GM21737 (cell line): ENCODE data around the gene MAP1S.
A peak's percentile ranks its signal among the peaks of the same experiment; 100 is the strongest.

Experiments used
- ATAC-seq: cut with Tn5 transposase; IDR thresholded peaks from one replicate; pipeline ENCODE4 v1.9.1; 2021; ENCODE audit warnings: mild to moderate bottlenecking, moderate library complexity; ENCODE audit not compliant: unreplicated experiment

The MAP1S gene, protein sequence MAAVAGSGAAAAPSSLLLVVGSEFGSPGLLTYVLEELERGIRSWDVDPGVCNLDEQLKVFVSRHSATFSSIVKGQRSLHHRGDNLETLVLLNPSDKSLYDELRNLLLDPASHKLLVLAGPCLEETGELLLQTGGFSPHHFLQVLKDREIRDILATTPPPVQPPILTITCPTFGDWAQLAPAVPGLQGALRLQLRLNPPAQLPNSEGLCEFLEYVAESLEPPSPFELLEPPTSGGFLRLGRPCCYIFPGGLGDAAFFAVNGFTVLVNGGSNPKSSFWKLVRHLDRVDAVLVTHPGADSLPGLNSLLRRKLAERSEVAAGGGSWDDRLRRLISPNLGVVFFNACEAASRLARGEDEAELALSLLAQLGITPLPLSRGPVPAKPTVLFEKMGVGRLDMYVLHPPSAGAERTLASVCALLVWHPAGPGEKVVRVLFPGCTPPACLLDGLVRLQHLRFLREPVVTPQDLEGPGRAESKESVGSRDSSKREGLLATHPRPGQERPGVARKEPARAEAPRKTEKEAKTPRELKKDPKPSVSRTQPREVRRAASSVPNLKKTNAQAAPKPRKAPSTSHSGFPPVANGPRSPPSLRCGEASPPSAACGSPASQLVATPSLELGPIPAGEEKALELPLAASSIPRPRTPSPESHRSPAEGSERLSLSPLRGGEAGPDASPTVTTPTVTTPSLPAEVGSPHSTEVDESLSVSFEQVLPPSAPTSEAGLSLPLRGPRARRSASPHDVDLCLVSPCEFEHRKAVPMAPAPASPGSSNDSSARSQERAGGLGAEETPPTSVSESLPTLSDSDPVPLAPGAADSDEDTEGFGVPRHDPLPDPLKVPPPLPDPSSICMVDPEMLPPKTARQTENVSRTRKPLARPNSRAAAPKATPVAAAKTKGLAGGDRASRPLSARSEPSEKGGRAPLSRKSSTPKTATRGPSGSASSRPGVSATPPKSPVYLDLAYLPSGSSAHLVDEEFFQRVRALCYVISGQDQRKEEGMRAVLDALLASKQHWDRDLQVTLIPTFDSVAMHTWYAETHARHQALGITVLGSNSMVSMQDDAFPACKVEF

DNA sequence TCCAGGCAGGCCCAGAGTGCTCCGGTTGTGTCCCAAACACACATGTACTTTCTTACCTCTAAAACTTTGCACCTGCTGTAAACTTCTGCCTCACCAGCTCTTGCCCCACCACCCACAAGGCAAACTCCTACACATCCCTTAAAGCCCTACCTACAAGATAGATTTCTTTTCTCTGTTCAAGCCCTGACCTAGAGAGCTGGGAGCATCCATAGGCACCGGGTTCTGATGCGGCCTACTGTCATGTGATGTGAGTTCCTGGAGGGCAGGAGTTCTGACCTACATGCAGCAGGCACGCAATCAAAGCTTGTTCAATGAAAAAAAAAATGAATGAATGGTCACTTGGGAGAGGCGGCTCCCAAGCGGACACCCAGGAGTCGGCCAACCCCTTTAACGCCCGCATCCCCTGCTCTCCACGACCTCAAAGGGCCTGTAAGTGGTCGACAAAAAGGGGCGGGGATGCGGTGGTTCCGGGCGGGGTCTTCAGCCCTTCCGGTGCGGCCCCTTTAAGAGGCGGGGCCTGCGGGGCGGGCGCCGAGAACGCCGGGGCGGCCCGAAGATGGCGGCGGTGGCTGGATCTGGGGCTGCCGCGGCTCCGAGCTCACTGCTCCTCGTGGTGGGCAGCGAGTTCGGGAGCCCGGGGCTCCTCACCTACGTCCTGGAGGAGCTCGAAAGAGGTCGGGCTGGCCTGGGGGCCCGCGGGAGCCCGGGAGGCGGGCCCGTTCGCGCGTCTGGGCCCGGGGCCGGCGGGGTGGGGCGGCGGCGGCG is at the start of gene MAP1S:
Gene MAP1S (plus strand): TSS at position 534 of the 765 bp plus-strand sequence. CDS start 23 bp downstream, at position 557.
- ATAC-seq: peak; percentile 70

DNA sequence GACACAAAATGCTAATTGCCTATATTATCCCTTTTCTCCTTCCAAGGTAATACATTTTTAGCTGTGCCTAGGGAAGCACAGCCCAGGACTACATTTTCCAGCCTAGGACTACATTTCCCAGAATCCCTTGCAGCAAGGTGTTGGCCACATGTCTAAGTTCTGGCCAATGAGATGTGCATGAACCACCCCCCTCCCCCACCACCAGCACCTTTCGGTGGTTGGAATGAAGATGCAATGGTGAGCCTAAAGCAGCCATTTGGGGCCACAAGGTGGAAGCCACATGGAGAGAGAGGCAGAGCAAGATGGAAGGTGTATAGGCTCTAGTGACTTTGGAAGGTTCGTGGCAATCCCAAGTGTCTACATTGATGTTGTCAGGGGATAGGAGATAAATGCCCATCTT is 47.4 kb upstream of the MAP1S start:
- ATAC-seq: no peak

DNA sequence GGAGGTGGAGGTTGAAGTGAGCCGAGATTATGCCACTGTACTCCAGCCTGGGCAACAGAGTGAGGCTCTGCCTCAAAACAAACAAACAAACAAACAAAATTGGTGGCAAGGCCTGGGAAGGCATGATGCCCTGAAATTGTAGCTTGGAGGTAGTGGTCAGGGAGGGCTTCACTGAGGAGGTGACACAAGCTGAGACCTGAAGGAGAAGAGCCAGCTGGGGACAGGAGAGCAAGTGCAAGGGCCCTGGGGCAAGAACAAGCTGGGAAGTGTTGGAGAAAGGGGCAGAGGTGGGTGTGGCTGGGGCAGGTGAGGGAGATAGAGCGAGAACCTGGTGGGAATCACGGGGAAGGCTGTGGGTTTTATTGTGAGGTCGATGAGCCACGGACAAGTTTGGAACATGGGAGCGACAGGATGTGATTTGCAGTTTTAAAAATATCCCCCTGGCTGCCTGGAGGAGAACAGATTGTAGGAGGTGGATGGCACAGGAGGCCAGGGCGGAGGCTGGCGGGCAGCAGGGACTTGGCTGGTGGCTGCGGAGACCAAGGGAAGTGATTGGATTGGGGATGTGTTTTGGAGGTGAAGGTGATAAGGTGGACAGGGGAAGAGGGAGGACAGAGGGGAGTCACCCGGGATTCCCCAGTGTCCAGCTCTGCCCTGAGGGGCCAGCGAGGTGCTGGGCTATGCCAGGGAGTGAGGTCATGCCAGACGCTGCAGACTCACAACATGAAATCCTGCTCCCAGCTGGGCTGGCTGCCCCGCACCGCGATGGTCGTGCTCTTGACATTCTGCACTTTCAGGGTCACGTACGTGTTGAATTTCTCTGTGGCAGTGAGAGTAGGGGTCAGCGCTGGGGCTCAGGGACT is 45.1 kb upstream of the MAP1S start:
- ATAC-seq: no peak

DNA sequence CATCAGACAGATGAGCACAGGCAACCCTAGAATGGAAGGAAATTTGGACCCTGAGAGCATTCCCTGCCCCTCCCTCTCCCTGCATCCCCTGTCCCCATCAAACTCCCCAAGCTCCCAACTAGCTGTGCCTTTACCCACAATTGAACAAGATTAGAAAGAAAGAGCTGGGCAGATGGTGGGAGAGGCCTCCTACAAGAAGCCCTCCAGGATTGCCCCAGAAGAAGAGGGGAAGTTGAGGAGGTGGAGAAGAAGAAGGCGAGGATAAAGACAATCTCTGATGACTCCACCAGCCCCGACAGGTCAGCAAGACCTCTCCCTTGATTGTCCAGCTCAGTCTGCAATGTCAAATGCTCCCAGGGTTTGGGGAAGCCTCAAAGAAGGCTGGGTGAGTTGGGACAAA is 43.0 kb upstream of the MAP1S start:
- ATAC-seq: no peak

DNA sequence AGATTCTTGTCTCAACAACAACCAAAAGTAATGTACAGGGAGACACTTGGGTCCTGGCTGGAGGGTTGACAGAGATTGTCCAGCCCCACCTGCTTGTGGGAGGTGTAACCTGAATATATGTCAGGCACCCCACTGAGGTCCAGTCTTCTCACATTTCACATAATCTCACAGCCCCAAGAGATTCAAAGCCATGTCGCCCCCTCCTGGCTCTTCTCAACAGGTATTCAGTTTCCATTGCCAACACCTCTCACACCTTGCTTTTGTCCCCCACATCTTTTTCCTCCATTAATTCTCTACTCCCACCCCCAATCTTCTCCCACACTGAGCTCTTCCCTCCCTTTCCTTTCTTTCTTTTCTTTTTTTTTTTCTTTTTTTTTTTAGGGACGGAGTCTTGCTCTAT is 42.3 kb upstream of the MAP1S start:
- no peak for ATAC-seq

DNA sequence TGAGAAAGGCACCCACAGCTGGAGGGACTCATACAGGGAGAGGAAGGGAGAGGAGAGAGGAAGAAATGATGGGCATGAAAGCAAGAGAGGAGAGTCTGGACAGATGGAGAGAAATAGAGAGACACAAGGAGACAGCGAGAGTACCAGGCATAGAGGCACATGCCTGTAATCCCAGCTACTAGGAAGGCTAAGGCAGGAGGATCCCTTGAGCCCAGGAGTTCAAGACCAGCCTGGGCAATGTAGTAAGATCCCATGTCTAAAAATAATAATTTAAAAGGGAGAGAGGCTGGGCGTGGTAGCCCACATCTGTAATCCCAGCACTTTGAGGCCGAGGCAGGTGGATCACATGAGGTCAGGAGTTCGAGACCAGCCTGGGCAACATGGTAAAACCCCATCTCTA is 40.4 kb upstream of the MAP1S start:
- no peak for ATAC-seq

DNA sequence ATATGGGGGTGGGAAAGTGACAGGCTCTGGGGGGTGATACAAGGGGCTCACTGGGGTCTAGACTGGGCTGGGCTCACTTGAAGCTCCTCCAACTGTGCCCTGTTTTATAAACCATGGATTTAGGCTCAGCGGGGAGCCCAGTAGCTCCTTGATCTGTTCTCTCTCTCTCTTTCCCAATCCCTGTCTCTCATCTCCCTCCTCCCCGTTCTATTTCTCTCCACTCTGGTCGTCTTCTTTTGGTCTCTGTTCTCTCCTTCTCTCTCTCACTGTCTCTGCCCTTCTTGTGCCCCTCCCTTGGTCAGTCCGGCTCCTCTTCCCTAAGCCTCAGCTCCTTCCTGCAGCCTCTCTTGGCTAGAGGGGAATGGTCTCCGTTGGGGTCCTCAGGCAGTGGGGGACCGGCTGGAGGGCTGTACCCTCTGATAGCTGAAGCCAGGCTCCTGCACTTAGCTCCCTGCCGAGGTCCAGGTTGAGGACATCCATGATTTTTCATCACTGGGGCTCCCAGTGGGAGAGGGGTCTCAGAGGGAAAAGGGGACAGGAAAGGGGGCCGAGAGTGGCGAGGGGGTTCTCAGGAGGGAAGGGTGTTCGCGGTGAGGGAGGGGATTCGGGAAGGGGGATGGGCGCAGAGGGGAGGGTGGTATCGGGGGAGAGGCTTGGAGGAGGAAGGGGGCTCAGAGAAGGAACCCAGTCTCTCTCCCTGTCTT is 39.6 kb upstream of the MAP1S start:
- no peak for ATAC-seq

DNA sequence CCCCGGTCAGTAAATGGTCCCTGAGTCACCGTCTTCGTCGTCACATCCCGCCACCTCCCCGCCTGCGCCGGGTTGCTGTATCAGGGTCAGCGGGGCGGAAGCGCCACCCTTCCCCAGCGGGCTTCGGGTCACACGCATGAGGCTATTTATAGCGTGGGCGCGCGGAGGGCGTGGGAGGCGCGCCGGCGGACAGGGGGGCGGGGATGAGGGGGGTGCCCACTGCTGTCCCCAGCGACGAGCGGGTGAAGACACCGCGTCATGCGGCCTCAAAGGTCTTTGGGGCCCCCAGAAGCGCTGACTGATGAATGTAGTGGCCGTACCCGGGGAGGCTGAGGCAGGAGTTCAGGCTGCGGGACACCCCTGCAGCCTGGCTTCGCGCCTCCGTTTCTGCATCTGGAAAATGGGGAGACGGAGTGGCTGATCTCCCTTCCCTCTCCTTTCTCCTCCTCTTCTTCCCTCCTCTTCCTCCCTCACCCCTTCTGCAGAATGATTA is 39.0 kb upstream of the MAP1S start:
- peak; percentile 68 for ATAC-seq

DNA sequence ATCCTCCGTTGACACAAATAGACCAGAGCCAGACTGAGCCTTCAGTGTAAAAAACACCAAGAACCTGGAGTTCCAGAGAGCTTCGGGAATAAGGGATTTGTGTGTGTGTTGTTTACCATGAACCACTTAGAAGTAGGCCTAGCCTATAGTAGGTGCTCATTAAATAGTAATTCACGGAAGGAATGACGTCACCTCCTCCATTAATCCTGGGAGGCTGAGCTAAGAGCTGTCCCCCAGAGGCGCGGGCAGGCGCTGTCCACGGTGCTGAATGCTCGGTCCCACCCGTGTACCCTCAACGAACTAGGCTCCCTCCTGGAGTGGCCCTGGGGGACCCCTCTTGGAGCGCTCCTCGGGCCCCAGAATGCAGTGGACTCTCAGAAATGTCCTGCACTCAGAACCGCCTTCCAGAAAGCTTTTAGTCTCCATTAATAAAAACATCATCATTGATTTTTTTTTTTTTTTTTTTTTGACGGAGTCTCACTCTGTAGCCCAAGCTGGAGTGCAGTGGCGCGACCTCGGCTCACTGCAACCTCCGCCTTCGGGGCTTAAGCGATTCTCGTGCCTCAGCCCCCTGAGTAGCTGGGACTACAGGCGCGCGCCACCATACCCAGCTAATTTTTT is 37.7 kb upstream of the MAP1S start:
- no peak for ATAC-seq

DNA sequence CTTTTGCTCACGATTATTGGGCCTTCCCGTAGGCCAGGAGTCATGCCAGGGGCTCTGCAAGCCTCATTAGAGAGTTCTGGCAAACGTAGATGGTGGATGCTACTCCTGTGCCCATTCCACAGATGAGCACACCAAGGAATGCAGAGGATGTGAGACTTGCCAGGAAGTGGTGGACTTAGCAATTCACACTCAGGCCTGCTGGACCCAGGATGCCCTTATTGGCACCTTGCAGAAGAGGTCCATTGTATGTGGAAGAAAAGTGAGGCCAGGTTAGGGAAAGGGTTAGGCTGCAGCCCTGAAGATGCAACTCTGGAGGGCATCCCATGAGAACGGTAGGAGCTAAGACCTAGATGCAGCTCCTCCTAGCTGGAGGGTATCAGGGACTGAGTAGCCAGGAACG is 37.0 kb upstream of the MAP1S start:
- ATAC-seq: no peak

DNA sequence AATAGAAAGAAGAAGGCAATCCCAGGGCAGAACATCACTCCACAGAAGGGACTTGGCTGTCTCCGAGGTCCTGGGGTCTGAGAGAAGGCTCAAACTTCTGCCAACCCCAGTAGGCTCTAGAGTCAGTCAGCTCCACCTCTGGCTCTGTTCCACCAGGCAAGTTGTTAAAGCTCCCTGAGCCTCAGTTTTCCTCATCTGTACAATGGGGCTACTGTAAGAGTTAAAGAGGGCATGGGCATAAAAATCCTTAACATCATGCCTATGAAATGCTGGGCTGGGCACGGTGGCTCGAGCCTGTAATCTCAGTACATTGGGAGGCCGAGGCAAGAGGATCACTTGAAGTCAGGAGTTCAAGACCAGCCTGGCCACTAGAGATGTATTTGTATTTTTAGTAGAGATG is 36.2 kb upstream of the MAP1S start:
- ATAC-seq: no peak

DNA sequence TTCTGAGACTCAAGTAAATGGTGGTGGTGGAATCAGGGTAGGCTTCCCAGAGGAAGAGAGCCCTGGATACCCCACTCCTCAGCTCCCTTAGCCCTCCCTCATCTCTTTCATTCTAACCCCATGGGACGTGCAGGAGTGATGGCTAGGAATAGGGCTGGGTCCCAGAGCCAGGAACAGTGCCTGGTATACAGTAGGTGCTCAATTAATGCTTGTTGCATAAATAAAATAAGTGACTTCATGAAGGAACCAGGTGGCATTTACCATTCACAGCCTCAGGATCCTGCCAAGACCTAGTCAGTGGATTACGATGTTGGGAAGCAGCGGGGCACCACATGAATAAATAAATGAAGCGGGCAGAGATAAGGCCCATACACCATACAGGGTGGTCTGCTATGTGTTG is 35.0 kb upstream of the MAP1S start:
- ATAC-seq: no peak

DNA sequence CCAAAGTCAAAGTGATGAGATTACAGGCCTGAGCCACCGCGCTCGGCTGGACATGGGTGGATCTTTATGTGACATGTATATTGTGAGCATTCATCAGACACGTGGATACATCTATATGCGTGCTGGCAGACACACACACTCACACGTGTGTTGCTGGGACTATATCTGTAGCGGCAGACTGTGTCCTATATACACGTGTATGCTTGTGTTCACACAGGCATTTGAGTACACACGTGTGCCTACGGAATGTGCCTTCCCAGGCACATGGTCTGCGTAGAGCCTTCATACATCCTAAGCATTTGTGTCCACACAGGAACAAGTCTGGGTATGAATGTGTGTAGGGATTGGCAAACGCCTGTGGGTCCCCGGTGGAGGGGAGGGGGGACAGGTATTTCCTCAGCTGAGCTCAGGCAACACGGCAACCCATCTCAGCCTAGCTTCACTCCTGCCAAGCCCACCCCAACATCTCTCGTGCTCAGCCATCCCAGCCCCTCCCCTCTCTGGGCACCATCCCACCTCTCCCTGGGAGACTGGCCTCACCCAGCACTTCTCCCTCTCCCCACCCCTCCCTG is 33.7 kb upstream of the MAP1S start:
- ATAC-seq: no peak

DNA sequence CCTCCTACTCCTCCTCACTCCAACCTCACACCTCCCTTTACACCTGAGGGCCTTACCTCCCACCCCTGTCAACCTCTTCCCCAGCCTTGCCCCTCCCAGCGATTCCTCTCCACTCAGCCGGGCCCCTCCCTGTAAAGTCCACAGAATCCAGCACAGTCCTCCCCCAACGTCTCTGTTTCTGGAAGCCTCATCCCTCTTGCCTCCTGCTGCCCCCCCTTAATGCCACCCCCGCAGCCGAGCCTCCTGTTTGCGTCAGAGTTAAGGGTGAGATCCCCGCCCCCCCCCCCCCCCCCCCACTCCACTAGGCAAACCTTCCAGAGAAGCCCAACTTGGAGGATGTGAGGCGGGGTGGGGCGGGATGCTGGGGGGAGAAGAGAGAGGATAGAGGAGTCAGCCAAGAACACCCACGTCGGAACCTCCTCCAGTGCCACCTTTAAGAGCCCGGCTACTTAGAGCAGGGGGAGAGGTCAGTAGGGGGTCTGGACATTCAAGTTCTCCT is 33.2 kb upstream of the MAP1S start:
- ATAC-seq: no peak

DNA sequence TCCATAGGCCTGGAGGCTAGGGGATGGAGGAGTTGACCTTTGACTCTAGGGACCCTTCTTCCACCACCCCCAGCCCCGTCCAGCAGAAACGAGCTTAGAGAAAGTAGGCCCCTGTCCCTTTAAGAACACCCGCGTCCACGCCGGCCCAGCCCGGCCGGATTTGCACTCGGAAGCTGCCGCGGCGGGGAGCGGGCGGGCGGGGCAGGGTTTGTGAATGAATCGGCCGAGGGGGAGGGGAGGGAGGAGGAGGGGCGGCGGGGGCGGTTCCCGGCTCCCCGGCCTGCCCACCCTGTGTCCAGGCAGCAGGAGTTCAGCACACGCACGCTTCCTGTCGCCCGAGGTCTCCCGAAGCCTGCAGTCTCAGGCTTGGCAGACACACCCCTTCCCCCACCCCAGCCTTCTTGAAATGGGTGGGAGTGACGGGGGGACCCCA is 32.7 kb upstream of the MAP1S start:
- no peak for ATAC-seq

DNA sequence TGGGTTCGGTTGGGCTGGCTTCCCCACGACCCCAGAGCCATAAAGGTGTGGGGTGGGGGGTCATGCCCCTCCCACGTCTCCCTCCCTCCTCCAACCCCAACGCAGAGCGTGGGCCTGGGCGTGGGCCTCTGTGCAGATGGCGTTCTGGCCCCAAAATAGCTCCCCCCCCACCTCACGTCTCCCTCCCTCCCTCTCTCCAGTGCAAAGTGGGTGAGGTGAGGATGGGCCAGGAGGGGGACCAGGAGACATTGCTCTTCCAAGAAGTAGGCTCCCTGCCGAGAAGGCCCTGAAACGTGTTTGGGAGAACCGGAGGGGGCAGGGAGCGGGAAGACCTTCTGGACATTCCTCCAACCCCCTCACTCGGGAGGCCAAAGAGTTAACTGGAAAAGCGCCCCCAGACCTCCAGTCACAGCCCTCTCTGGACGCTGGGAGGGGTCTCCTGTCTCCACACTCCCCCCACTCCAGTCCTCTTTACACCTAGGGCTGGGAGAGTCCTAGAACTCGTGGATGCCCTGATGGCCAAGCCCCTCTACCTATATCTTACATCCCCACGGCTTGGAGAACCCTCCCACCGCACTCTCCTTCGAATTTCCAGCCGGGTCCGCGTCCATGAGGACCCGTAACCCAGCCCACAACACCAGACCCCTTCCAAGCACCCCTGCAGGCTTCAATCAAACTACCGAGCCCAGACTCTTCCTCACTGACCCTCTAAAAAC is 32.0 kb upstream of the MAP1S start:
- ATAC-seq: no peak
